Stomach (tissue), 9 donors: ENCODE measurements around the gene TRMT2A. TPM values are rescaled to one million over a fixed set of nuclear protein-coding genes. Genes with fewer than 3 reads are reported as not detected.

Experiments
- DNase-seq, 2 donors: peaks; one replicate each; pipeline versions ENCODE4 v3.0.0 to v3.0.0-alpha.2; 2013 to 2019
- H3K27ac ChIP-seq, 5 donors: fragments of 200-600 bp in 4 of 5; sonication (generic) in 4 of 5; one replicate each; pipeline ENCODE4 v1.5.1; 2013 to 2019; ENCODE audit warnings: mild to moderate bottlenecking in 1 of 5, moderate library complexity in 1 of 5
- H3K27me3 ChIP-seq, 3 donors: fragments of 200-600 bp; sonication (generic); one replicate each; pipeline ENCODE4 v1.5.1; 2017 to 2019; ENCODE audit warnings: mixed run types in 1 of 3
- H3K36me3 ChIP-seq, 4 donors: fragments of 200-600 bp; sonication (generic); 1 replicate in 3 of 4; 2 replicates in 1 of 4; pipeline ENCODE4 v1.5.1; 2016 to 2019
- H3K4me1 ChIP-seq, 4 donors: fragments of 200-600 bp; sonication (generic); one replicate each; pipeline ENCODE4 v1.5.1; 2016 to 2019
- H3K4me3 ChIP-seq, 4 donors: fragments of 200-600 bp; sonication (generic) in 3 of 4; one replicate each; pipeline ENCODE4 v1.5.1; 2016 to 2019; ENCODE audit warnings: mild to moderate bottlenecking in 1 of 4
- H3K9me3 ChIP-seq, 4 donors: fragments of 200-600 bp; sonication (generic); one replicate each; pipeline ENCODE4 v1.5.1; 2016 to 2019
- CTCF ChIP-seq, 7 experiments: fragments of 450-650 bp in 4 of 7; fragments of 200-600 bp in 3 of 7; sonication (generic) in 3 of 7; IDR thresholded peaks; one replicate each; pipeline ENCODE4 v1.5.1; 2016 to 2019; ENCODE audit warnings: antibody characterized with exemption in 7 of 7, control low read depth in 2 of 7, mild to moderate bottlenecking in 1 of 7
- EP300 ChIP-seq: sonication (generic); formaldehyde crosslinking; IDR thresholded peaks from one replicate; pipeline ENCODE4 v1.6.1; 2017; ENCODE audit warnings: antibody characterized with exemption
- POLR2A ChIP-seq, 4 donors: fragments of 450-650 bp; IDR thresholded peaks; one replicate each; pipeline ENCODE4 v1.6.1; 2016; ENCODE audit warnings: antibody characterized with exemption in 4 of 4, control low read depth in 2 of 4, mild to moderate bottlenecking in 1 of 4, moderate library complexity in 1 of 4
- POLR2AphosphoS5 ChIP-seq, 3 donors: sonication (generic); formaldehyde crosslinking; IDR thresholded peaks; one replicate each; pipeline ENCODE4 v1.6.1; 2016; ENCODE audit warnings: antibody characterized with exemption in 3 of 3
- WGBS, 5 donors: extraction: QIAGEN DNeasy Blood & Tissue Kit in 3 of 5; methylation state at CpG; one replicate each; pipeline versions ENCODE4 v1.1.5 to v1.1.7; 2013 to 2018; 5-methylcytosine and 5-hydroxymethylcytosine counted together
- intact Hi-C: fragments of 100-400 bp; cut with DNase I; formaldehyde crosslinking; loops from one replicate; pipeline ENCODE4 v1.15.1; 2023; ENCODE audit warnings: low total_unique reads
- polyA plus RNA-seq, 3 donors: library from polyadenylated mRNA; stranded (reverse); fragments of 200-250 nt; gene quantifications; one replicate each; pipeline ENCODE4 v1.2.3, GENCODE V29; 2013
- total RNA-seq, 5 donors: library from RNA; depleted of rRNA; stranded (reverse); fragments of >200 nt; gene quantifications; one replicate each; pipeline versions ENCODE4 v1.1.0 to v1.2.3, GENCODE V29; 2014 to 2016
- donor health status: healthy with polysubstance abuse.
- donor health status: Bipolar disorder and iron deficiency.
- donor health status: healthy.

TRMT2A gene
- total and polyA plus RNA-seq, 8 donors: 17.9 to 143 (median 62.6) TPM

GRCh38 chr22:20101638-20102037 is 15.4 kb downstream of the TRMT2A start:
- TF ChIP-seq POLR2A (IDR thresholded peaks at IDR 0.05): no peak
- no peak for TF ChIP-seq EP300
- TF ChIP-seq CTCF (IDR thresholded peaks at IDR 0.05): no peak
- no peak for TF ChIP-seq POLR2AphosphoS5 (IDR thresholded peaks at IDR 0.05)
- intact Hi-C loops: no loop called here
- Histone ChIP-seq H3K27ac (no peak overlapping the region), H3K27me3 (no peaks in the 10 kb centered on the region), H3K4me3 (no peak overlapping the region), H3K36me3 (peaks cover 61 to 100% (median 98%) of the 10 kb centered on the region in 4 donors), H3K4me1 (peaks cover 0 to 6% (median 0%) of the 10 kb centered on the region in 4 donors), H3K9me3 (peaks cover 0 to under 1% (median 0%) of the 10 kb centered on the region in 4 donors)
- no peak for DNase-seq
- WGBS, 5 donors: 67 to 83% (median 75%) methylated on average over 8 of the region's 8 CpGs

DNA sequence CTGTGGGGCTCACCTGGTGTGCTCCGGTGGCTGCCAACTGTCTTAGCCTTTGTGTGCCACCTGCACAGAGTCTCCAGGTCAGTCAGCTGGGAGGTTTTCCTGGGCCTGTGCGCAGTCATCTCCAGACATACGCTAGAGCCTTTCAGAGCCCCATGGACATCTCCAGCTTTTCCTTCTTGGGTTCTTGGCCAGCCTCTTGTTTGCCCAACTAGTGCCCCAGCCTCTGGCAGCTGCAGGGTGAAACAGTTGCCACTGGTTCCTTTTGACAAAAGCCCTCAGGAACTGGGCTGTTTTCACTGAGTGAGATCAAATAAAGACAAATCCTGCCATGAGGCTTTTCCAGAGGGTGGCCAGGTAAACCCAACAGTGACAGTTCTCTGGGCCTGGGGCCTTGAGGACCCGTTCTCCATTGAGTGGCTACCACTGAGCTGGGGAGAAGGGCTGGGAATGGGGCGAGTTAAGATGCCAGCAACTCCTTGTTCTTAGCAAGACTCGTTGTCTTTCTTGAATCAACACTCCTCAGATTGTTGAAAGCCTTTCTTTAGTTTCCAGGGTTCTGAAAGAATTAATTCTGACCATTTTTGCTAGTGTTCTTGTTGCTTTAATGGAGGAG is 17.8 kb downstream of the TRMT2A start:
- no peak overlapping the region for H3K4me3 ChIP-seq
- intact Hi-C loops: no loop called here
- peaks cover 0 to 4% (median 0%) of the 10 kb centered on the region in 4 donors for H3K9me3 ChIP-seq
- 89 to 95% (median 95%) methylated on average over 6 of the region's 6 CpGs for WGBS, 5 donors
- H3K4me1 ChIP-seq: peaks cover 0 to 6% (median 0%) of the 10 kb centered on the region in 4 donors
- peaks cover 60 to 100% (median 98%) of the 10 kb centered on the region in 4 donors for H3K36me3 ChIP-seq
- DNase-seq: no peak
- TF ChIP-seq EP300 (no peak), POLR2A (IDR thresholded peaks at IDR 0.05) (no peak), POLR2AphosphoS5 (IDR thresholded peaks at IDR 0.05) (no peak), CTCF (IDR thresholded peaks at IDR 0.05) (no peak)
- no peak overlapping the region for H3K27ac ChIP-seq
- H3K27me3 ChIP-seq: no peaks in the 10 kb centered on the region

- intact Hi-C loops: no loop called here
- peaks cover 0 to 4% (median 0%) of the 10 kb centered on the region in 4 donors for H3K9me3 ChIP-seq
- no peak overlapping the region for H3K4me3 ChIP-seq
- WGBS, 5 donors: 95 to 100% (median 97%) methylated on average over 2 of the region's 2 CpGs
- no peak overlapping the region for H3K27ac ChIP-seq
- H3K4me1 ChIP-seq: peaks cover 0 to 16% (median 5%) of the 10 kb centered on the region in 4 donors
- H3K27me3 ChIP-seq: no peaks in the 10 kb centered on the region
- H3K36me3 ChIP-seq: peaks cover 76 to 100% (median 100%) of the 10 kb centered on the region in 4 donors
- DNase-seq: no peak
- TF ChIP-seq POLR2A (IDR thresholded peaks at IDR 0.05) (no peak), POLR2AphosphoS5 (IDR thresholded peaks at IDR 0.05) (no peak), EP300 (no peak), CTCF (IDR thresholded peaks at IDR 0.05) (no peak)
These were observed 20.2 kb downstream of the TRMT2A start for GRCh38 chr22:20096574-20097420.

DNA sequence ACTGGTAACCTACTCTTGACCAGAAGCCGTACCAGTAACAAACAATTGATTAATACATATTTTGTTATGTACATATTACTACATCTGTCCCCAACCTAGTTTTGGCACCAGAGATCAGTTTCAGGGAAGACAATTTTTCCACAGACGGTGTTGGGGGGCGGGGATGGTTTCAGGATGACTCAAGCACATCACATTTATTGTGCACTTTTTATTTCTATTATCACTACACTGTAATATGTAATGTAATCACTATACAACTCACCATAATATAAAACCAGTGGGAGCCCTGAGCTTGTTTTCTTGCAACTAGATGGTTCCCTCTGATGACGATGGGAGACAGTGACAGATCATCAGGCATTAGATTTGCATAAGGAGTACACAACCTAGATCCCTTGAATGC is 21.5 kb downstream of the TRMT2A start:
- Histone ChIP-seq H3K27me3 (no peaks in the 10 kb centered on the region), H3K36me3 (peaks cover 81 to 100% (median 100%) of the 10 kb centered on the region in 4 donors), H3K4me1 (peaks cover 0 to 16% (median 5%) of the 10 kb centered on the region in 4 donors), H3K4me3 (no peak overlapping the region), H3K9me3 (peaks cover 0 to 4% (median 0%) of the 10 kb centered on the region in 4 donors), H3K27ac (no peak overlapping the region)
- TF ChIP-seq CTCF (IDR thresholded peaks at IDR 0.05) (no peak), POLR2AphosphoS5 (IDR thresholded peaks at IDR 0.05) (no peak), POLR2A (IDR thresholded peaks at IDR 0.05) (no peak), EP300 (no peak)
- DNase-seq: no peak
- 88 to 97% (median 95%) methylated on average over 4 of the region's 4 CpGs for WGBS, 5 donors
- intact Hi-C loops: no loop called here
